Muscle layer of colon (tissue), 2 donors: ENCODE results near the gene CXXC4.
A peak's percentile ranks its signal among the peaks of the same experiment; 100 is the strongest.

Source experiments
- H3K27ac ChIP-seq: one replicate; pipeline ENCODE4 v1.7.0; 2013; ENCODE audit warnings: low read depth, mild to moderate bottlenecking, low read length, moderate library complexity
- H3K27me3 ChIP-seq, 2 donors: one replicate each; pipeline ENCODE4 v1.7.0; 2013; ENCODE audit warnings: low read length in 2 of 2, mild to moderate bottlenecking in 2 of 2; ENCODE audit not compliant: insufficient read depth in 2 of 2, control insufficient read depth in 1 of 2
- H3K36me3 ChIP-seq: one replicate; pipeline ENCODE4 v1.7.0; 2013; ENCODE audit warnings: mild to moderate bottlenecking, low read length; ENCODE audit not compliant: insufficient read depth
- H3K4me1 ChIP-seq: one replicate; pipeline ENCODE4 v1.7.0; 2013; ENCODE audit warnings: mild to moderate bottlenecking, low read length; ENCODE audit not compliant: insufficient read depth
- H3K4me3 ChIP-seq, 2 donors: one replicate each; pipeline ENCODE4 v1.7.0; 2013; ENCODE audit warnings: low read length in 2 of 2, low read depth in 1 of 2, mild to moderate bottlenecking in 1 of 2, moderate library complexity in 1 of 2
- H3K9ac ChIP-seq: one replicate; pipeline ENCODE4 v1.7.0; 2013; ENCODE audit warnings: low read length
- H3K9me3 ChIP-seq: one replicate; pipeline ENCODE4 v1.7.0; 2013; ENCODE audit warnings: mild to moderate bottlenecking, low read length
- donor health status: abdominal sarcoma.
- donor health status: Adenocarcinoma of cecum.

CXXC4 gene

GRCh38 chr4:104494822-104495559 lies at the start of gene CXXC4:
Gene CXXC4 (minus strand): TSS chr4:104494894. CDS start chr4:104491802, 3,092 bp downstream.
- Histone ChIP-seq H3K4me3 (peak within 1 kb of the TSS; percentile 29 to 74), H3K36me3 (no peaks in the 10 kb centered on the region), H3K27ac (peak within 1 kb of the TSS; percentile 81), H3K9ac (peak within 1 kb of the TSS; percentile 64), H3K9me3 (no peaks in the 10 kb centered on the region), H3K27me3 (no peaks in the 10 kb centered on the region), H3K4me1 (peaks cover 11% of the 10 kb centered on the region)

- Histone ChIP-seq H3K27me3 (no peaks in the 10 kb centered on the region), H3K36me3 (no peaks in the 10 kb centered on the region), H3K9me3 (no peaks in the 10 kb centered on the region), H3K4me1 (peaks cover 4% of the 10 kb centered on the region), H3K4me3 (no peak overlapping the region), H3K9ac (no peak overlapping the region), H3K27ac (no peak overlapping the region)
These were observed 38.5 kb upstream of the CXXC4 start for GRCh38 chr4:104533156-104533555.

- H3K36me3 ChIP-seq = no peaks in the 10 kb centered on the region
- no peak overlapping the region for H3K9ac ChIP-seq
- H3K27me3 ChIP-seq = no peaks in the 10 kb centered on the region
These were observed 38.0 kb upstream of the CXXC4 start for GRCh38 chr4:104532677-104533076.

GRCh38 chr4:104531390-104531789 lies 36.7 kb upstream of the CXXC4 start:
- no peak overlapping the region for H3K9ac ChIP-seq
- no peaks in the 10 kb centered on the region for H3K27me3 ChIP-seq
- peaks cover 4% of the 10 kb centered on the region for H3K4me1 ChIP-seq
- H3K36me3 ChIP-seq = no peaks in the 10 kb centered on the region
- H3K4me3 ChIP-seq = no peak overlapping the region
- H3K9me3 ChIP-seq = no peaks in the 10 kb centered on the region
- no peak overlapping the region for H3K27ac ChIP-seq

More at GRCh38 chr4:104532677-104533076, 38.0 kb upstream of the CXXC4 start:
- Histone ChIP-seq H3K27ac (no peak overlapping the region), H3K4me3 (no peak overlapping the region), H3K9me3 (no peaks in the 10 kb centered on the region), H3K4me1 (peaks cover 4% of the 10 kb centered on the region)

GRCh38 chr4:104530426-104530825 lies 35.7 kb upstream of the CXXC4 start:
- Histone ChIP-seq H3K27me3 (no peaks in the 10 kb centered on the region), H3K4me3 (no peak overlapping the region), H3K36me3 (no peaks in the 10 kb centered on the region), H3K27ac (no peak overlapping the region), H3K4me1 (peaks cover 4% of the 10 kb centered on the region), H3K9me3 (no peaks in the 10 kb centered on the region), H3K9ac (no peak overlapping the region)

- no peaks in the 10 kb centered on the region for H3K27me3 ChIP-seq
- no peak overlapping the region for H3K4me3 ChIP-seq
- H3K36me3 ChIP-seq = no peaks in the 10 kb centered on the region
- no peak overlapping the region for H3K9ac ChIP-seq
- no peaks in the 10 kb centered on the region for H3K4me1 ChIP-seq
- no peak overlapping the region for H3K27ac ChIP-seq
- H3K9me3 ChIP-seq = no peaks in the 10 kb centered on the region
These were observed 29.9 kb upstream of the CXXC4 start for GRCh38 chr4:104524591-104524990.

GRCh38 chr4:104524026-104524425 lies 29.3 kb upstream of the CXXC4 start:
- H3K4me3 ChIP-seq = no peak overlapping the region
- no peaks in the 10 kb centered on the region for H3K9me3 ChIP-seq
- H3K27ac ChIP-seq = no peak overlapping the region
- H3K9ac ChIP-seq = no peak overlapping the region
- H3K27me3 ChIP-seq = no peaks in the 10 kb centered on the region
- H3K36me3 ChIP-seq = no peaks in the 10 kb centered on the region
- H3K4me1 ChIP-seq = no peaks in the 10 kb centered on the region

GRCh38 chr4:104519588-104519987 lies 24.9 kb upstream of the CXXC4 start:
- Histone ChIP-seq H3K36me3 (no peaks in the 10 kb centered on the region), H3K4me3 (no peak overlapping the region), H3K27me3 (no peaks in the 10 kb centered on the region), H3K9me3 (no peaks in the 10 kb centered on the region), H3K4me1 (no peaks in the 10 kb centered on the region), H3K27ac (no peak overlapping the region), H3K9ac (no peak overlapping the region)

GRCh38 chr4:104516884-104517283 lies 22.2 kb upstream of the CXXC4 start:
- H3K27ac ChIP-seq = no peak overlapping the region
- H3K27me3 ChIP-seq = no peaks in the 10 kb centered on the region
- H3K36me3 ChIP-seq = no peaks in the 10 kb centered on the region
- H3K4me1 ChIP-seq = no peaks in the 10 kb centered on the region
- H3K9me3 ChIP-seq = no peaks in the 10 kb centered on the region
- H3K9ac ChIP-seq = no peak overlapping the region
- H3K4me3 ChIP-seq = no peak overlapping the region

GRCh38 chr4:104508224-104508623 lies 13.5 kb upstream of the CXXC4 start:
- H3K9ac ChIP-seq = no peak overlapping the region
- no peaks in the 10 kb centered on the region for H3K9me3 ChIP-seq
- no peaks in the 10 kb centered on the region for H3K4me1 ChIP-seq
- no peak overlapping the region for H3K4me3 ChIP-seq
- H3K27me3 ChIP-seq = no peaks in the 10 kb centered on the region
- no peak overlapping the region for H3K27ac ChIP-seq
- H3K36me3 ChIP-seq = no peaks in the 10 kb centered on the region

- Histone ChIP-seq H3K9ac (no peak overlapping the region), H3K36me3 (no peaks in the 10 kb centered on the region), H3K4me1 (no peaks in the 10 kb centered on the region), H3K27ac (no peak overlapping the region), H3K4me3 (no peak overlapping the region), H3K27me3 (no peaks in the 10 kb centered on the region), H3K9me3 (no peaks in the 10 kb centered on the region)
These were observed 12.4 kb upstream of the CXXC4 start for GRCh38 chr4:104507112-104507511.

- Histone ChIP-seq H3K9ac (no peak overlapping the region), H3K4me3 (no peak overlapping the region), H3K9me3 (no peaks in the 10 kb centered on the region), H3K36me3 (no peaks in the 10 kb centered on the region), H3K27ac (no peak overlapping the region), H3K27me3 (no peaks in the 10 kb centered on the region), H3K4me1 (peaks cover 6% of the 10 kb centered on the region)
These were observed 9.8 kb upstream of the CXXC4 start for GRCh38 chr4:104504536-104504935.
